OCI-LY7 (cell line): ENCODE results near the gene TP53BP1.

ENCODE experiments used
- EZH2phosphoT487 ChIP-seq: fragments of 200-600 bp; sonication (generic); IDR thresholded peaks from 2 replicates; pipeline ENCODE4 v1.6.1; 2018; ENCODE audit warnings: low read depth, borderline replicate concordance, mild to moderate bottlenecking, mixed run types, antibody characterized with exemption, low read length, moderate library complexity, mixed read lengths
- TF ChIP-seq, protein P1 (sequence below): fragments of 200-600 bp; sonication (generic); conservative IDR thresholded peaks from 2 replicates; pipeline ENCODE4 v1.5.1; 2014; ENCODE audit warnings: mild to moderate bottlenecking, antibody characterized with exemption, low read length, moderate library complexity, mixed read lengths

DNA sequence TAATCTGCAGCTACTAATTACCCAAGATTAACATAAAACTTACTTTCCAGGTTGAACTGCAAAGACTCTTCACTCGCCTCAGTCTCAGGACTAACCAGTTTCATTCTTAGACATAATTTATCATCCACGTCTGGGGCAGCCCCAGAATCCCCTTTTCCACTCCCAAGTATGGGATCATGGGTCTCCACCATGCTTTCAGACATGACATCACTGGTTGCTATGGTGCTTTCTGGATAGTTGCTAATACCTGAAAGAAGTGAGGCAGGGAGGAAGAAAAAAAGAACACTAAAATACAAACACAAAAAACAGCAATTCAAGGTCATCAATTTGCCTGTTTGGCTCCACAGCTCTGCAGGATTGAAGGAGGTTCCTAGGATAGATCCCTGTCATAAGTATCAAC, 46.6 kb downstream of the TP53BP1 start:
- TF ChIP-seq, protein P1, sequence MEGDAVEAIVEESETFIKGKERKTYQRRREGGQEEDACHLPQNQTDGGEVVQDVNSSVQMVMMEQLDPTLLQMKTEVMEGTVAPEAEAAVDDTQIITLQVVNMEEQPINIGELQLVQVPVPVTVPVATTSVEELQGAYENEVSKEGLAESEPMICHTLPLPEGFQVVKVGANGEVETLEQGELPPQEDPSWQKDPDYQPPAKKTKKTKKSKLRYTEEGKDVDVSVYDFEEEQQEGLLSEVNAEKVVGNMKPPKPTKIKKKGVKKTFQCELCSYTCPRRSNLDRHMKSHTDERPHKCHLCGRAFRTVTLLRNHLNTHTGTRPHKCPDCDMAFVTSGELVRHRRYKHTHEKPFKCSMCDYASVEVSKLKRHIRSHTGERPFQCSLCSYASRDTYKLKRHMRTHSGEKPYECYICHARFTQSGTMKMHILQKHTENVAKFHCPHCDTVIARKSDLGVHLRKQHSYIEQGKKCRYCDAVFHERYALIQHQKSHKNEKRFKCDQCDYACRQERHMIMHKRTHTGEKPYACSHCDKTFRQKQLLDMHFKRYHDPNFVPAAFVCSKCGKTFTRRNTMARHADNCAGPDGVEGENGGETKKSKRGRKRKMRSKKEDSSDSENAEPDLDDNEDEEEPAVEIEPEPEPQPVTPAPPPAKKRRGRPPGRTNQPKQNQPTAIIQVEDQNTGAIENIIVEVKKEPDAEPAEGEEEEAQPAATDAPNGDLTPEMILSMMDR = no peak
- no peak for TF ChIP-seq EZH2phosphoT487
